ENCODE results near the gene CT55.
"Not testable (repeated sequence)": the region's sequence is repeated elsewhere in the genome, so short reads cannot be mapped to it uniquely, and the experiment has no call there.

GRCh38 chrX:135169534-135169933 is 1.7 kb downstream of the CT55 start:
- not testable (repeated sequence) for TF ChIP-seq CTCF, POLR2A, POLR2AphosphoS5, EP300 (IDR thresholded peaks at IDR 0.05)
